Liver (tissue), 3 donors: ENCODE measurements around the gene TUBGCP6.

ENCODE experiments used
- CTCF ChIP-seq: fragments of 150-350 bp; IDR thresholded peaks from 2 replicates; pipeline ENCODE4 v1.5.1; 2017; ENCODE audit warnings: improper control_type of control experiment, low read depth, low read length; ENCODE audit not compliant: missing input control
- JUND ChIP-seq, 2 donors: IDR thresholded peaks; 2 replicates each; pipeline ENCODE4 v1.6.1; 2016; ENCODE audit warnings: antibody characterized with exemption in 2 of 2
- RAD21 ChIP-seq, 2 donors: IDR thresholded peaks; 2 replicates each; pipeline ENCODE4 v1.6.1; 2016; ENCODE audit warnings: antibody characterized with exemption in 2 of 2, mild to moderate bottlenecking in 2 of 2
- TAF1 ChIP-seq: conservative IDR thresholded peaks from 2 replicates; pipeline ENCODE4 v1.6.1; 2016; ENCODE audit warnings: antibody characterized with exemption, mild to moderate bottlenecking
- donor health status: healthy.
- donor health status: healthy.

GRCh38 chr22:50186181-50186714 is 58.6 kb downstream of the TUBGCP6 start:
- TF ChIP-seq CTCF (no peak), RAD21 (IDR thresholded peaks at IDR 0.05) (no peak), JUND (IDR thresholded peaks at IDR 0.05) (no peak), TAF1 (no peak)
